ENCODE data around the gene PLXNA4. TPM values are rescaled to one million over a fixed set of nuclear protein-coding genes. Genes with fewer than 3 reads are reported as not detected.

Gene PLXNA4
- total RNA-seq, 1 experiment from 2014 or later, result 0.81 TPM

DNA sequence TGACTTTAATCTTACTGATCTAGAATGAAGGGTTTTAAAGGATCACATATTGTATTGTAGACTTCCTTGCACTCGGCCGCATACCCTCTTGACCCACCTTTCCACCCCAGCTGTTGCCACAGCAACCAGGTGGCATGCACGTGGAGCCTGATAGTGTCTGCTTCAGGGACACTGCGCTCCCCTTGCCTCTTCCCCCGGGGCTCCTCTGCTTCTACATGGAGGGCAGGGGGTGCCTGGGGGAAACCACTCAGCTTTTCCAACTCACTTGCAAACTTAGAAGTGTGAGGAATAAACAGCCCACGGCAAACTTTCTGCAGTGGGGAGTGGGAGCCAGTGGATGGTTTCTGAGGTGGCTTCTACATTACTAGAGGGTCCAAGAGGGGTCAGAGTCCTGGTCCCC is 458.6 kb downstream of the PLXNA4 start:
- H3K4me1 Mint-ChIP-seq, result peaks cover 17% of the 10 kb centered on the region
- DNase-seq (ENCODE audit: low spot score) (no peak), ATAC-seq (no peak)
- ChIA-PET CTCF (no interaction called here), POLR2A (no interaction called here)
- H3K27ac Mint-ChIP-seq, result no peak overlapping the region
- no peaks in the 10 kb centered on the region for H3K9me3 Mint-ChIP-seq
- H3K4me3 Mint-ChIP-seq, result no peak overlapping the region
- TF ChIP-seq, protein P1, sequence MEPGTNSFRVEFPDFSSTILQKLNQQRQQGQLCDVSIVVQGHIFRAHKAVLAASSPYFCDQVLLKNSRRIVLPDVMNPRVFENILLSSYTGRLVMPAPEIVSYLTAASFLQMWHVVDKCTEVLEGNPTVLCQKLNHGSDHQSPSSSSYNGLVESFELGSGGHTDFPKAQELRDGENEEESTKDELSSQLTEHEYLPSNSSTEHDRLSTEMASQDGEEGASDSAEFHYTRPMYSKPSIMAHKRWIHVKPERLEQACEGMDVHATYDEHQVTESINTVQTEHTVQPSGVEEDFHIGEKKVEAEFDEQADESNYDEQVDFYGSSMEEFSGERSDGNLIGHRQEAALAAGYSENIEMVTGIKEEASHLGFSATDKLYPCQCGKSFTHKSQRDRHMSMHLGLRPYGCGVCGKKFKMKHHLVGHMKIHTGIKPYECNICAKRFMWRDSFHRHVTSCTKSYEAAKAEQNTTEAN (CRISPR knock-in tag; IDR thresholded peaks at IDR 0.05), result no peak
- TF ChIP-seq, protein P2, sequence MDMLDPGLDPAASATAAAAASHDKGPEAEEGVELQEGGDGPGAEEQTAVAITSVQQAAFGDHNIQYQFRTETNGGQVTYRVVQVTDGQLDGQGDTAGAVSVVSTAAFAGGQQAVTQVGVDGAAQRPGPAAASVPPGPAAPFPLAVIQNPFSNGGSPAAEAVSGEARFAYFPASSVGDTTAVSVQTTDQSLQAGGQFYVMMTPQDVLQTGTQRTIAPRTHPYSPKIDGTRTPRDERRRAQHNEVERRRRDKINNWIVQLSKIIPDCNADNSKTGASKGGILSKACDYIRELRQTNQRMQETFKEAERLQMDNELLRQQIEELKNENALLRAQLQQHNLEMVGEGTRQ (CRISPR knock-in tag; IDR thresholded peaks at IDR 0.05), result no peak
- TF ChIP-seq, protein P3, sequence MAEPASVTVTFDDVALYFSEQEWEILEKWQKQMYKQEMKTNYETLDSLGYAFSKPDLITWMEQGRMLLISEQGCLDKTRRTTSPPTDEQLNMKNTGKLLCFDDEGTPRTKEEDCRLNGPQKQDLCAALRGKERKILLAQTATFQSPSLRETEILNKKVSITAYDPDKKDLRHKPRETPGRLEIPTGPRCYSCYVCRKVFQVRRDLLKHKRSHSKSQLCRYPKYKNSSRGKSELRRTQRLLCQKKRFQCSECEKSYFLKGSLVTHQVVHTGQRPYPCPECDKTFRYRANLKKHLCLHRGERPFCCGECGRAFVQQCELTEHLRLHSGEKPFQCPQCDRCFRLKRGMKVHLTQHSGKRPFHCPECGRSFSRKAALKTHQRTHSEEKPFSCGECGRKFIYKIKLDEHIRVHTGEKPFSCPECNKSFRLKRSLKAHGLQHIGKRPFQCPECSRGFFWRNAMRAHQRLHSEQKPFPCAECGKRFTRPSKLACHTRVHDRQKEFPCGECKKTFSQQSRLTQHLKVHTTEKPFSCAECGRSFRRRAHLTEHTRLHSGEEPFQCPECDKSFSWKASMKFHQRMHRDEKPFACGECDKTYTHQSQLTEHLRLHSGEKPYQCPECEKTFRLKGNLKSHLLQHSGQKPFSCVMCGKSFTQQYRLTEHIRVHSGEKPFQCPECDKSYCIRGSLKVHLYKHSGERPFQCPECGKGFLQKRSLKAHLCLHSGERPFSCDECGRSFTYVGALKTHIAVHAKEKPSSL (CRISPR knock-in tag; conservative IDR thresholded peaks at IDR 0.05), result no peak
- no peak for TF ChIP-seq GRHL2 (CRISPR knock-in tag; IDR thresholded peaks at IDR 0.05; ENCODE audit: insufficient replicate concordance, severe bottlenecking)
- TF ChIP-seq, protein P4, sequence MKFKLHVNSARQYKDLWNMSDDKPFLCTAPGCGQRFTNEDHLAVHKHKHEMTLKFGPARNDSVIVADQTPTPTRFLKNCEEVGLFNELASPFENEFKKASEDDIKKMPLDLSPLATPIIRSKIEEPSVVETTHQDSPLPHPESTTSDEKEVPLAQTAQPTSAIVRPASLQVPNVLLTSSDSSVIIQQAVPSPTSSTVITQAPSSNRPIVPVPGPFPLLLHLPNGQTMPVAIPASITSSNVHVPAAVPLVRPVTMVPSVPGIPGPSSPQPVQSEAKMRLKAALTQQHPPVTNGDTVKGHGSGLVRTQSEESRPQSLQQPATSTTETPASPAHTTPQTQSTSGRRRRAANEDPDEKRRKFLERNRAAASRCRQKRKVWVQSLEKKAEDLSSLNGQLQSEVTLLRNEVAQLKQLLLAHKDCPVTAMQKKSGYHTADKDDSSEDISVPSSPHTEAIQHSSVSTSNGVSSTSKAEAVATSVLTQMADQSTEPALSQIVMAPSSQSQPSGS (CRISPR knock-in tag; IDR thresholded peaks at IDR 0.05; ENCODE audit: borderline replicate concordance, low read depth), result no peak
- no peaks in the 10 kb centered on the region for H3K36me3 Mint-ChIP-seq
- H3K27me3 Mint-ChIP-seq (ENCODE audit: low read depth), result no peaks in the 10 kb centered on the region

DNA sequence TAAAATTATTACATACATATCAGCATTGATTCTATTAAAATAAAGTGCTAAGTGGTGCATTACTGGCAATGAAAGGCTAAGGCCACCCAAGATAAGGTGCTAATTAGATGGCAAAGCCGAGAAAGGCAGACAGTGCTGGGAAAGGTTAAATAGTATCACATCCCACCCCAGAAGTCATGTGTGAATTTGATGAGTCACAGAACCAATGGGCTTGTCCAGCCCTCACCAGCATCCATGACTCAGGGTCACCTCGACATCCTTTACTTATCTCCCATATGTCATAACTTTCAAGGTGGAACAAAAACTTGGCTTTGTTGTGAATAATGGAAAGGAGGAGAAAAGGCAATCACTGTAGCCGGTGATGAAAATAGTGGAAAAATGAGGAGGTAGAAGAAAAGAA is 459.1 kb downstream of the PLXNA4 start:
- ChIA-PET CTCF (no interaction called here), POLR2A (no interaction called here)
- H3K27ac Mint-ChIP-seq, result no peak overlapping the region
- ATAC-seq (no peak), DNase-seq (ENCODE audit: low spot score) (no peak)
- no peak for TF ChIP-seq CREB1 (CRISPR knock-in tag; IDR thresholded peaks at IDR 0.05)
- no peak overlapping the region for H3K4me3 Mint-ChIP-seq
- peaks cover 13% of the 10 kb centered on the region for H3K4me1 Mint-ChIP-seq
- no peaks in the 10 kb centered on the region for H3K36me3 Mint-ChIP-seq
- H3K9me3 Mint-ChIP-seq, result no peaks in the 10 kb centered on the region
- H3K27me3 Mint-ChIP-seq (ENCODE audit: low read depth), result no peaks in the 10 kb centered on the region

DNA sequence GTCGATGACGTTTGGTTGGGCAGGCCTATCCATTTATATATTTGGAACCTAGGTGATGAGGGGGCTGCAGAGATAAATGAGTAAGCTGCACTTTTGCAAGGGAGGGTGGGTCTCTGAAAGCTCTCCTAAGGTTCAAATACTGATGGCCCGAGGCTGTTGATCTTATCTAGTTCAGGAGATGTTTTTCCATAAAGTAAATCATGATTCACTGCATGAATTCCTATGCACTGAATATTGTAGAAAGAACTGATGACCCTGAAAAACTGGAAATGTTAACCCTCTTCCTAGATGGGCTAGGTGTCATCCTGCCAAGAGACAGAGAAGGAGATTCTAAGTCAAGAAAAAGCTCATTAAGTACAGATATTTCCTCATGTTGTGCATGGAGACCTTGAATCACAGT is 459.9 kb downstream of the PLXNA4 start:
- DNase-seq (ENCODE audit: low spot score) (no peak), ATAC-seq (no peak)
- H3K36me3 Mint-ChIP-seq, result no peaks in the 10 kb centered on the region
- H3K9me3 Mint-ChIP-seq, result no peaks in the 10 kb centered on the region
- ChIA-PET CTCF (no interaction called here), POLR2A (no interaction called here)
- H3K27me3 Mint-ChIP-seq (ENCODE audit: low read depth), result no peaks in the 10 kb centered on the region
- no peak overlapping the region for H3K4me3 Mint-ChIP-seq
- peaks cover 8% of the 10 kb centered on the region for H3K4me1 Mint-ChIP-seq
- no peak overlapping the region for H3K27ac Mint-ChIP-seq
- TF ChIP-seq, protein P5, sequence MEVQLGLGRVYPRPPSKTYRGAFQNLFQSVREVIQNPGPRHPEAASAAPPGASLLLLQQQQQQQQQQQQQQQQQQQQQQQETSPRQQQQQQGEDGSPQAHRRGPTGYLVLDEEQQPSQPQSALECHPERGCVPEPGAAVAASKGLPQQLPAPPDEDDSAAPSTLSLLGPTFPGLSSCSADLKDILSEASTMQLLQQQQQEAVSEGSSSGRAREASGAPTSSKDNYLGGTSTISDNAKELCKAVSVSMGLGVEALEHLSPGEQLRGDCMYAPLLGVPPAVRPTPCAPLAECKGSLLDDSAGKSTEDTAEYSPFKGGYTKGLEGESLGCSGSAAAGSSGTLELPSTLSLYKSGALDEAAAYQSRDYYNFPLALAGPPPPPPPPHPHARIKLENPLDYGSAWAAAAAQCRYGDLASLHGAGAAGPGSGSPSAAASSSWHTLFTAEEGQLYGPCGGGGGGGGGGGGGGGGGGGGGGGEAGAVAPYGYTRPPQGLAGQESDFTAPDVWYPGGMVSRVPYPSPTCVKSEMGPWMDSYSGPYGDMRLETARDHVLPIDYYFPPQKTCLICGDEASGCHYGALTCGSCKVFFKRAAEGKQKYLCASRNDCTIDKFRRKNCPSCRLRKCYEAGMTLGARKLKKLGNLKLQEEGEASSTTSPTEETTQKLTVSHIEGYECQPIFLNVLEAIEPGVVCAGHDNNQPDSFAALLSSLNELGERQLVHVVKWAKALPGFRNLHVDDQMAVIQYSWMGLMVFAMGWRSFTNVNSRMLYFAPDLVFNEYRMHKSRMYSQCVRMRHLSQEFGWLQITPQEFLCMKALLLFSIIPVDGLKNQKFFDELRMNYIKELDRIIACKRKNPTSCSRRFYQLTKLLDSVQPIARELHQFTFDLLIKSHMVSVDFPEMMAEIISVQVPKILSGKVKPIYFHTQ (CRISPR knock-in tag; IDR thresholded peaks at IDR 0.05), result no peak
- TF ChIP-seq ZNF263 (CRISPR knock-in tag; IDR thresholded peaks at IDR 0.05; ENCODE audit: low read depth), result no peak
- TF ChIP-seq IRF2 (CRISPR knock-in tag; IDR thresholded peaks at IDR 0.05; ENCODE audit: borderline replicate concordance, low read depth), result no peak
- TF ChIP-seq NR1H2 (CRISPR knock-in tag; IDR thresholded peaks at IDR 0.05), result no peak
- TF ChIP-seq, protein P6, sequence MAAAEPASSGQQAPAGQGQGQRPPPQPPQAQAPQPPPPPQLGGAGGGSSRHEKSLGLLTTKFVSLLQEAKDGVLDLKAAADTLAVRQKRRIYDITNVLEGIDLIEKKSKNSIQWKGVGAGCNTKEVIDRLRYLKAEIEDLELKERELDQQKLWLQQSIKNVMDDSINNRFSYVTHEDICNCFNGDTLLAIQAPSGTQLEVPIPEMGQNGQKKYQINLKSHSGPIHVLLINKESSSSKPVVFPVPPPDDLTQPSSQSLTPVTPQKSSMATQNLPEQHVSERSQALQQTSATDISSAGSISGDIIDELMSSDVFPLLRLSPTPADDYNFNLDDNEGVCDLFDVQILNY (CRISPR knock-in tag; IDR thresholded peaks at IDR 0.05), result no peak
- no peak for TF ChIP-seq FOXJ3 (CRISPR knock-in tag; IDR thresholded peaks at IDR 0.05; ENCODE audit: borderline replicate concordance)
- TF ChIP-seq EMX1 (CRISPR knock-in tag; IDR thresholded peaks at IDR 0.05), result no peak
- TF ChIP-seq, protein P7, sequence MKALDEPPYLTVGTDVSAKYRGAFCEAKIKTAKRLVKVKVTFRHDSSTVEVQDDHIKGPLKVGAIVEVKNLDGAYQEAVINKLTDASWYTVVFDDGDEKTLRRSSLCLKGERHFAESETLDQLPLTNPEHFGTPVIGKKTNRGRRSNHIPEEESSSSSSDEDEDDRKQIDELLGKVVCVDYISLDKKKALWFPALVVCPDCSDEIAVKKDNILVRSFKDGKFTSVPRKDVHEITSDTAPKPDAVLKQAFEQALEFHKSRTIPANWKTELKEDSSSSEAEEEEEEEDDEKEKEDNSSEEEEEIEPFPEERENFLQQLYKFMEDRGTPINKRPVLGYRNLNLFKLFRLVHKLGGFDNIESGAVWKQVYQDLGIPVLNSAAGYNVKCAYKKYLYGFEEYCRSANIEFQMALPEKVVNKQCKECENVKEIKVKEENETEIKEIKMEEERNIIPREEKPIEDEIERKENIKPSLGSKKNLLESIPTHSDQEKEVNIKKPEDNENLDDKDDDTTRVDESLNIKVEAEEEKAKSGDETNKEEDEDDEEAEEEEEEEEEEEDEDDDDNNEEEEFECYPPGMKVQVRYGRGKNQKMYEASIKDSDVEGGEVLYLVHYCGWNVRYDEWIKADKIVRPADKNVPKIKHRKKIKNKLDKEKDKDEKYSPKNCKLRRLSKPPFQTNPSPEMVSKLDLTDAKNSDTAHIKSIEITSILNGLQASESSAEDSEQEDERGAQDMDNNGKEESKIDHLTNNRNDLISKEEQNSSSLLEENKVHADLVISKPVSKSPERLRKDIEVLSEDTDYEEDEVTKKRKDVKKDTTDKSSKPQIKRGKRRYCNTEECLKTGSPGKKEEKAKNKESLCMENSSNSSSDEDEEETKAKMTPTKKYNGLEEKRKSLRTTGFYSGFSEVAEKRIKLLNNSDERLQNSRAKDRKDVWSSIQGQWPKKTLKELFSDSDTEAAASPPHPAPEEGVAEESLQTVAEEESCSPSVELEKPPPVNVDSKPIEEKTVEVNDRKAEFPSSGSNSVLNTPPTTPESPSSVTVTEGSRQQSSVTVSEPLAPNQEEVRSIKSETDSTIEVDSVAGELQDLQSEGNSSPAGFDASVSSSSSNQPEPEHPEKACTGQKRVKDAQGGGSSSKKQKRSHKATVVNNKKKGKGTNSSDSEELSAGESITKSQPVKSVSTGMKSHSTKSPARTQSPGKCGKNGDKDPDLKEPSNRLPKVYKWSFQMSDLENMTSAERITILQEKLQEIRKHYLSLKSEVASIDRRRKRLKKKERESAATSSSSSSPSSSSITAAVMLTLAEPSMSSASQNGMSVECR (CRISPR knock-in tag; IDR thresholded peaks at IDR 0.05; ENCODE audit: borderline replicate concordance), result no peak
- TF ChIP-seq ESRRA (CRISPR knock-in tag; IDR thresholded peaks at IDR 0.05; ENCODE audit: borderline replicate concordance), result no peak

All from WTC11 (cell line).